Vagina (tissue), 2 donors: ENCODE data around the gene FLACC1.

Source experiments
- POLR2A ChIP-seq, 2 donors: fragments of 450-650 bp; IDR thresholded peaks; one replicate each; pipeline ENCODE4 v1.6.1; 2017; ENCODE audit warnings: antibody characterized with exemption in 2 of 2, mild to moderate bottlenecking in 2 of 2, moderate library complexity in 2 of 2
- TF ChIP-seq, protein P1 (sequence below), 3 experiments: fragments of 450-650 bp in 2 of 3; fragments of 200-600 bp in 1 of 3; sonication (generic) in 1 of 3; IDR thresholded peaks; one replicate each; pipeline ENCODE4 v1.5.1; 2017 to 2019; ENCODE audit warnings: antibody characterized with exemption in 3 of 3, mild to moderate bottlenecking in 2 of 3, moderate library complexity in 2 of 3

DNA sequence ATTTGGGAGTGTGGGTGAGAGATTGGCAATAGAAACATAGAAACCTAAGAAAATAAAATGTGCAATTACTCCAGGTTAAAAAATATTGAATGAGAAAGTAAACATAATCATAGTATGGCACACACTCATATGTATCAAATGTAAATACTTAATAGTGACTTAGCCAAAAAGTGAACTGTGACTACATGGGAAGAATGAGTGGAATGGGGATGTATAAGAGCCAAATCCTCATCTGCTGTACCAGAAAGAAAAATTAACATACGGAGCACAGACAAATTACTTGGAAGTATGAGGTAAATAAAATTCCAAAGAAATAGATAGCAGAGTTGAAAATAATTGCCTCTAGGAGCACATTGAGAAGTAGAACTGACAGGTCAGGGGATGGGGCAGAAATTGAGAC, 4.0 kb downstream of the FLACC1 start:
- TF ChIP-seq, protein P1, sequence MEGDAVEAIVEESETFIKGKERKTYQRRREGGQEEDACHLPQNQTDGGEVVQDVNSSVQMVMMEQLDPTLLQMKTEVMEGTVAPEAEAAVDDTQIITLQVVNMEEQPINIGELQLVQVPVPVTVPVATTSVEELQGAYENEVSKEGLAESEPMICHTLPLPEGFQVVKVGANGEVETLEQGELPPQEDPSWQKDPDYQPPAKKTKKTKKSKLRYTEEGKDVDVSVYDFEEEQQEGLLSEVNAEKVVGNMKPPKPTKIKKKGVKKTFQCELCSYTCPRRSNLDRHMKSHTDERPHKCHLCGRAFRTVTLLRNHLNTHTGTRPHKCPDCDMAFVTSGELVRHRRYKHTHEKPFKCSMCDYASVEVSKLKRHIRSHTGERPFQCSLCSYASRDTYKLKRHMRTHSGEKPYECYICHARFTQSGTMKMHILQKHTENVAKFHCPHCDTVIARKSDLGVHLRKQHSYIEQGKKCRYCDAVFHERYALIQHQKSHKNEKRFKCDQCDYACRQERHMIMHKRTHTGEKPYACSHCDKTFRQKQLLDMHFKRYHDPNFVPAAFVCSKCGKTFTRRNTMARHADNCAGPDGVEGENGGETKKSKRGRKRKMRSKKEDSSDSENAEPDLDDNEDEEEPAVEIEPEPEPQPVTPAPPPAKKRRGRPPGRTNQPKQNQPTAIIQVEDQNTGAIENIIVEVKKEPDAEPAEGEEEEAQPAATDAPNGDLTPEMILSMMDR (IDR thresholded peaks at IDR 0.05): no peak
- no peak for TF ChIP-seq POLR2A (IDR thresholded peaks at IDR 0.05)
